Vagina (tissue), 2 donors: ENCODE measurements around the gene COPS4.

Experiments
- CTCF ChIP-seq, 3 experiments: fragments of 450-650 bp in 2 of 3; fragments of 200-600 bp in 1 of 3; sonication (generic) in 1 of 3; IDR thresholded peaks; one replicate each; pipeline ENCODE4 v1.5.1; 2017 to 2019; ENCODE audit warnings: antibody characterized with exemption in 3 of 3, mild to moderate bottlenecking in 2 of 3, moderate library complexity in 2 of 3
- POLR2A ChIP-seq, 2 donors: fragments of 450-650 bp; IDR thresholded peaks; one replicate each; pipeline ENCODE4 v1.6.1; 2017; ENCODE audit warnings: antibody characterized with exemption in 2 of 2, mild to moderate bottlenecking in 2 of 2, moderate library complexity in 2 of 2
- POLR2AphosphoS5 ChIP-seq, 2 donors: sonication (generic); formaldehyde crosslinking; IDR thresholded peaks; one replicate each; pipeline ENCODE4 v1.9.0; 2017; ENCODE audit warnings: antibody characterized with exemption in 2 of 2, mild to moderate bottlenecking in 2 of 2, low read depth in 1 of 2; ENCODE audit not compliant: insufficient read depth in 1 of 2

- TF ChIP-seq CTCF (IDR thresholded peaks at IDR 0.05), result no peak
- no peak for TF ChIP-seq POLR2A (IDR thresholded peaks at IDR 0.05)
- TF ChIP-seq POLR2AphosphoS5 (IDR thresholded peaks at IDR 0.05; ENCODE audit: insufficient read depth in 1 of 2, low read depth in 1 of 2), result no peak
These were observed 80.8 kb downstream of the COPS4 start for GRCh38 chr4:83115656-83116285.
